ENCODE data around the gene LRRC27. TPM values are rescaled to one million over a fixed set of nuclear protein-coding genes. Genes with fewer than 3 reads are reported as not detected.

LRRC27 gene
- polyA plus RNA-seq, 3 donors = 3.6 to 12.8 (median 3.6) TPM

DNA sequence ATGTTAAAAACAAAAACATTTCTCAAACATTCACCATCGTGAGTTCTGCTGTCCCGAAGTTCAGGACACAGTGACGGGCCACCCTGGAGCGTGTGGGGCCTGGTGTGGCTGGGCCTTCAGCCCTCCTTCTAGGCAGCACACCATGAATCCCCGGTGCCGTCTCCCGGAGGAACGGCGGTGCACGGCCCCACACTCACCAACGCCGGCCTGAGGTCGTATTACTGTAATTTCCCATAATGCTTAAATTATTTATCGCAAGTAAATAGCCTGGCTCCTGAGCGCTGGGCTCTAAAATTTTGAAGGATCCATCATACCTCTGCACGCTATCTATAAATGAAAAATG lies 25.7 kb upstream of the LRRC27 start:
- Histone ChIP-seq H3K36me3 (replicated peaks in 1 of 2; ENCODE audit: control insufficient read depth in 1 of 2, insufficient read depth in 2 of 2, low read length in 2 of 2) (no peaks in the 10 kb centered on the region), H4K20me1 (ENCODE audit: insufficient read depth, low read length) (peaks cover 58% of the 10 kb centered on the region), H3K4me3 (replicated peaks in 1 of 3; ENCODE audit: low read depth in 2 of 3, low read length in 3 of 3) (no peak overlapping the region), H3K4me2 (replicated peaks; ENCODE audit: extremely low read depth, low read length, poor library complexity, severe bottlenecking) (peak overlapping the region; percentile 88), H3K4me1 (ENCODE audit: control insufficient read depth in 1 of 2, insufficient read depth in 2 of 2, low read length in 2 of 2) (peaks cover 16 to 24% of the 10 kb centered on the region in 2 donors), H3K27ac (ENCODE audit: low read depth in 1 of 2, low read length in 2 of 2) (no peak overlapping the region), H3K9me3 (replicated peaks in 1 of 2; ENCODE audit: control insufficient read depth in 1 of 2, insufficient read depth in 1 of 2, low read length in 2 of 2) (no peaks in the 10 kb centered on the region), H3K9ac (ENCODE audit: insufficient read depth, low read length, poor library complexity, severe bottlenecking) (no peak overlapping the region), H2AFZ (ENCODE audit: insufficient read depth, low read depth, low read length, poor library complexity, severe bottlenecking) (no peak overlapping the region), H3K79me2 (ENCODE audit: insufficient read depth, low read length) (peaks cover 15% of the 10 kb centered on the region), H3K27me3 (ENCODE audit: control insufficient read depth in 2 of 2, insufficient read depth in 2 of 2, low read length in 2 of 2) (peaks cover 4 to 33% of the 10 kb centered on the region in 2 donors)
- H3K27ac Mint-ChIP-seq = no peak overlapping the region
- peak overlapping the region; percentile 96 to 97 for H3K4me3 Mint-ChIP-seq
- peaks cover 0 to 11% (median 5%) of the 10 kb centered on the region in 7 donors for H3K9me3 Mint-ChIP-seq
- H3K36me3 Mint-ChIP-seq = peaks cover 12 to 14% of the 10 kb centered on the region in 2 donors
- H3K4me1 Mint-ChIP-seq = peaks cover 24% of the 10 kb centered on the region
- TF ChIP-seq, protein P1, sequence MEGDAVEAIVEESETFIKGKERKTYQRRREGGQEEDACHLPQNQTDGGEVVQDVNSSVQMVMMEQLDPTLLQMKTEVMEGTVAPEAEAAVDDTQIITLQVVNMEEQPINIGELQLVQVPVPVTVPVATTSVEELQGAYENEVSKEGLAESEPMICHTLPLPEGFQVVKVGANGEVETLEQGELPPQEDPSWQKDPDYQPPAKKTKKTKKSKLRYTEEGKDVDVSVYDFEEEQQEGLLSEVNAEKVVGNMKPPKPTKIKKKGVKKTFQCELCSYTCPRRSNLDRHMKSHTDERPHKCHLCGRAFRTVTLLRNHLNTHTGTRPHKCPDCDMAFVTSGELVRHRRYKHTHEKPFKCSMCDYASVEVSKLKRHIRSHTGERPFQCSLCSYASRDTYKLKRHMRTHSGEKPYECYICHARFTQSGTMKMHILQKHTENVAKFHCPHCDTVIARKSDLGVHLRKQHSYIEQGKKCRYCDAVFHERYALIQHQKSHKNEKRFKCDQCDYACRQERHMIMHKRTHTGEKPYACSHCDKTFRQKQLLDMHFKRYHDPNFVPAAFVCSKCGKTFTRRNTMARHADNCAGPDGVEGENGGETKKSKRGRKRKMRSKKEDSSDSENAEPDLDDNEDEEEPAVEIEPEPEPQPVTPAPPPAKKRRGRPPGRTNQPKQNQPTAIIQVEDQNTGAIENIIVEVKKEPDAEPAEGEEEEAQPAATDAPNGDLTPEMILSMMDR (IDR thresholded peaks at IDR 0.05) = no peak
- WGBS (ENCODE audit: insufficient coverage) = 100% methylated on average over 1 of the region's 16 CpGs
- intact Hi-C loops (cut with micrococcal nuclease) = loop anchor here (5.0 to 10.0 kb wide), 7 partner anchors 36 to 1068 kb away; partner anchors contain the start of genes ECHS1 (in 1 of the 2), INPP5A (in 1 of the 2) and PAOX (in 1 of the 2)
- no peak for DNase-seq
- peaks cover 23 to 41% (median 24%) of the 10 kb centered on the region in 3 donors for H3K27me3 Mint-ChIP-seq (ENCODE audit: low read depth in 3 of 3)

GRCh38 chr10:132306864-132307751 lies 24.9 kb upstream of the LRRC27 start:
- Mint-ChIP-seq H3K4me1 (peaks cover 24% of the 10 kb centered on the region), H3K9me3 (peaks cover 0 to 11% (median 5%) of the 10 kb centered on the region in 7 donors), H3K27me3 (ENCODE audit: low read depth in 3 of 3) (peaks cover 24 to 41% (median 25%) of the 10 kb centered on the region in 3 donors), H3K27ac (no peak overlapping the region), H3K36me3 (peaks cover 12% of the 10 kb centered on the region in 2 donors), H3K4me3 (peak overlapping the region; percentile 96 to 97)
- Histone ChIP-seq H2AFZ (ENCODE audit: insufficient read depth, low read depth, low read length, poor library complexity, severe bottlenecking) (peak overlapping the region; percentile 75), H3K4me1 (ENCODE audit: control insufficient read depth in 1 of 2, insufficient read depth in 2 of 2, low read length in 2 of 2) (peaks cover 16 to 24% of the 10 kb centered on the region in 2 donors), H3K9ac (ENCODE audit: insufficient read depth, low read length, poor library complexity, severe bottlenecking) (peak overlapping the region; percentile 57), H3K4me3 (replicated peaks in 1 of 3; ENCODE audit: low read depth in 2 of 3, low read length in 3 of 3) (peak overlapping the region; percentile 43 to 82 (median 54)), H3K27me3 (ENCODE audit: control insufficient read depth in 2 of 2, insufficient read depth in 2 of 2, low read length in 2 of 2) (peaks cover 4 to 33% of the 10 kb centered on the region in 2 donors), H3K79me2 (ENCODE audit: insufficient read depth, low read length) (peaks cover 15% of the 10 kb centered on the region), H3K27ac (ENCODE audit: low read depth in 1 of 2, low read length in 2 of 2) (no peak overlapping the region), H3K4me2 (replicated peaks; ENCODE audit: extremely low read depth, low read length, poor library complexity, severe bottlenecking) (peak overlapping the region; percentile 88), H3K36me3 (replicated peaks in 1 of 2; ENCODE audit: control insufficient read depth in 1 of 2, insufficient read depth in 2 of 2, low read length in 2 of 2) (no peaks in the 10 kb centered on the region), H4K20me1 (ENCODE audit: insufficient read depth, low read length) (peaks cover 50% of the 10 kb centered on the region), H3K9me3 (replicated peaks in 1 of 2; ENCODE audit: control insufficient read depth in 1 of 2, insufficient read depth in 1 of 2, low read length in 2 of 2) (no peaks in the 10 kb centered on the region)
- DNase-seq = no peak
- intact Hi-C loops (cut with micrococcal nuclease) = loop anchor here (5.0 to 10.0 kb wide), 7 partner anchors 35 to 1068 kb away; partner anchors contain the start of genes ECHS1 (in 1 of the 2), INPP5A (in 1 of the 2) and PAOX (in 1 of the 2)
- WGBS (ENCODE audit: insufficient coverage) = 3% methylated on average over 98 of the region's 98 CpGs
- TF ChIP-seq, protein P1 (IDR thresholded peaks at IDR 0.05) = no peak
